Ishikawa (cell line): ENCODE results near the gene FAM111A.

Experiments used
- CEBPB ChIP-seq: IDR thresholded peaks from 2 replicates; pipeline ENCODE4 v1.6.1; 2012
- CREB1 ChIP-seq: IDR thresholded peaks from 2 replicates; pipeline ENCODE4 v1.6.1; 2012; ENCODE audit warnings: low read depth
- EGR1 ChIP-seq: IDR thresholded peaks from 2 replicates; pipeline ENCODE4 v1.6.1; 2012
- EP300 ChIP-seq: IDR thresholded peaks from 2 replicates; pipeline ENCODE4 v1.6.1; 2012; ENCODE audit warnings: borderline replicate concordance
- FOXM1 ChIP-seq: IDR thresholded peaks from 2 replicates; pipeline ENCODE4 v1.6.1; 2012; ENCODE audit warnings: low read depth, borderline replicate concordance
- NFIC ChIP-seq: IDR thresholded peaks from 2 replicates; pipeline ENCODE4 v1.6.1; 2012
- RAD21 ChIP-seq: IDR thresholded peaks from 2 replicates; pipeline ENCODE4 v1.6.1; 2012; ENCODE audit warnings: low read depth
- TAF1 ChIP-seq: IDR thresholded peaks from 2 replicates; pipeline ENCODE4 v1.6.1; 2012; ENCODE audit warnings: low read depth, mild to moderate bottlenecking
- TCF12 ChIP-seq: IDR thresholded peaks from 2 replicates; pipeline ENCODE4 v1.6.1; 2012; ENCODE audit warnings: low read depth
- TEAD4 ChIP-seq: IDR thresholded peaks from 2 replicates; pipeline ENCODE4 v1.6.1; 2012
- USF1 ChIP-seq: IDR thresholded peaks from 2 replicates; pipeline ENCODE4 v1.6.1; 2012
- YY1 ChIP-seq: IDR thresholded peaks from 2 replicates; pipeline ENCODE4 v1.6.1; 2012; ENCODE audit warnings: low read depth
- ZBTB7A ChIP-seq: IDR thresholded peaks from 2 replicates; pipeline ENCODE4 v1.6.1; 2012; ENCODE audit warnings: low read depth
- TF ChIP-seq, protein P1 (sequence below): IDR thresholded peaks from 2 replicates; pipeline ENCODE4 v1.6.1; 2012
- TF ChIP-seq, protein P2 (sequence below): IDR thresholded peaks from 2 replicates; pipeline ENCODE4 v1.6.1; 2012; ENCODE audit warnings: low read depth, mild to moderate bottlenecking

Gene FAM111A

DNA sequence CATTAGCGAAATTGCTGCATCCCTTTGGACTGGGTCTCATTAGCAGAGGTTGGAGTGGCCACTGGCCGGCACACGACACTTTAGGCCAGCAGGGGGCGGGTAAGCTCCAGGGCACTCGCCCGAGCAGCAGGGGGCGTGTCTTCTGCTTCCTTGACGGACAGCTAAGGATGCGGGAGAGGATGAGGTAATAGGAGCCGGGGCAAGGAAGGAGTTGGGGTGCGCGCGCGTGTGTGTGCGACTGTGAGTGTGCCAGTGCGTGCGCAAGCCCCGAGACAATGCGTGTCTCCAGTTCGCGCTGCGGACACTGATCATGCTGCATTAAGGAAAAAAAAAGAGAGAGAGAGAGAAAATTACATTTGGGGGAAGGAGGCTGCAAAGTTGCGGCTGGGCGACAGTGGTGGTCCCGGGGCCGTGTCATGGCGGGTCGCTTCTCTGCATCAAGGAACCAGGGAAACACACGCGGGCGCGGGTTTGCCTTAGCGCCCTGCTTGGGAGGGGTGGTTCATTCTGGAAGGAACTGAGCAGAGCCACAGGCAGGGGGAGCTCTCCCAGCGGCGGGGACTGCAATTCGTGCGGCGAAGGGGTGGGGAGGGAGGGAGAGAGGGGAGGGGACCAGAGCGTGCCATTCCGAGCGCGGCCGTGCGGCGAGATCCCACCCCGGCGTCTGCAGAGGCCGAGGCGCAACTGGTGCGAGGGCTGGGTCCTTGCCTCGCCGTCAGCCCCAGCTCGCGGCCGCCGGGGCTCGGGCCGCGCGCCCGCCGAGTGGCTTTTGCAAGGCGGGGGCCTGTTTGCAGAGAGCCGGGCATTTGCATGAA is 29.1 kb downstream of the FAM111A start, which contains the start of gene DTX4:
DTX4 (plus strand) TSS at position 625 of the 815 bp plus-strand sequence. CDS start 464 bp downstream, outside the sequence.
- TF ChIP-seq RAD21 (peak; percentile 74), ZBTB7A (no peak)
- TF ChIP-seq, protein P1, sequence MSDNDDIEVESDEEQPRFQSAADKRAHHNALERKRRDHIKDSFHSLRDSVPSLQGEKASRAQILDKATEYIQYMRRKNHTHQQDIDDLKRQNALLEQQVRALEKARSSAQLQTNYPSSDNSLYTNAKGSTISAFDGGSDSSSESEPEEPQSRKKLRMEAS = peak; percentile 69; the same call in 1 of the 2 replicates

DNA sequence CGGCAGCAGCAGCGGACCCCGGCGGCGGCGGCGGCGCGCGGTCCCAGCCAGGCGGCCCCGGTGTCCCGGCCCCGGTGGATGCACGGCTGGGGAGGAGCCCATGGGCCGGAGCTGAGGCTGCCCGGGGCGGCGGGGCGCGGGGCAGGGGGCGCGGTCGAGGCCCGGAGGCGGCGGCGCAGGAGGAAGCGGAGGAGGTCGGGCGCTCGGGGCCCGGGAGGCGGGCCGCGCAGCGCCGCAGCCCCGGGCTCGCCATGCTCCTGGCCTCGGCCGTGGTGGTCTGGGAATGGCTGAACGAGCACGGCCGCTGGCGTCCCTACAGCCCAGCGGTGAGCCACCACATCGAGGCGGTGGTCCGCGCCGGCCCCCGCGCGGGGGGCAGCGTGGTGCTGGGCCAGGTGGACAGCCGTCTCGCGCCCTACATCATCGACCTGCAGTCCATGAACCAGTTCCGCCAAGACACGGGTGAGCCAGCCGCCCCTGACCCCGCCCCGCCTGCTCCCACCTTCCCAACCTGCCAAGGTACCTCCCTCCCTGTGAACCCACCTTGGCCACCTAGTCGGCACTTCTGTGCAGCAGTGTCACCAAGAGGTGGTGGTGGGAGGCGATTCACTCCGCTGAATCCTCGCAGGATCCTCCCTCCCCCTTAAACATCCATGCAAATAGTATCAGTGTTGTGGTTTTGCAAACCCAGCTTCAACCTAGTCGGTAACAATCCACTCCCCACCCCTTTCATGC is 29.9 kb downstream of the FAM111A start:
- TF ChIP-seq EGR1 (no peak), NFIC (no peak), EP300 (no peak), CEBPB (no peak), CREB1 (no peak), TAF1 (no peak), ZBTB7A (no peak), FOXM1 (no peak), TCF12 (no peak), RAD21 (no peak), USF1 (no peak), TEAD4 (no peak), YY1 (no peak)
- TF ChIP-seq, protein P1 = no peak
- TF ChIP-seq, protein P2, sequence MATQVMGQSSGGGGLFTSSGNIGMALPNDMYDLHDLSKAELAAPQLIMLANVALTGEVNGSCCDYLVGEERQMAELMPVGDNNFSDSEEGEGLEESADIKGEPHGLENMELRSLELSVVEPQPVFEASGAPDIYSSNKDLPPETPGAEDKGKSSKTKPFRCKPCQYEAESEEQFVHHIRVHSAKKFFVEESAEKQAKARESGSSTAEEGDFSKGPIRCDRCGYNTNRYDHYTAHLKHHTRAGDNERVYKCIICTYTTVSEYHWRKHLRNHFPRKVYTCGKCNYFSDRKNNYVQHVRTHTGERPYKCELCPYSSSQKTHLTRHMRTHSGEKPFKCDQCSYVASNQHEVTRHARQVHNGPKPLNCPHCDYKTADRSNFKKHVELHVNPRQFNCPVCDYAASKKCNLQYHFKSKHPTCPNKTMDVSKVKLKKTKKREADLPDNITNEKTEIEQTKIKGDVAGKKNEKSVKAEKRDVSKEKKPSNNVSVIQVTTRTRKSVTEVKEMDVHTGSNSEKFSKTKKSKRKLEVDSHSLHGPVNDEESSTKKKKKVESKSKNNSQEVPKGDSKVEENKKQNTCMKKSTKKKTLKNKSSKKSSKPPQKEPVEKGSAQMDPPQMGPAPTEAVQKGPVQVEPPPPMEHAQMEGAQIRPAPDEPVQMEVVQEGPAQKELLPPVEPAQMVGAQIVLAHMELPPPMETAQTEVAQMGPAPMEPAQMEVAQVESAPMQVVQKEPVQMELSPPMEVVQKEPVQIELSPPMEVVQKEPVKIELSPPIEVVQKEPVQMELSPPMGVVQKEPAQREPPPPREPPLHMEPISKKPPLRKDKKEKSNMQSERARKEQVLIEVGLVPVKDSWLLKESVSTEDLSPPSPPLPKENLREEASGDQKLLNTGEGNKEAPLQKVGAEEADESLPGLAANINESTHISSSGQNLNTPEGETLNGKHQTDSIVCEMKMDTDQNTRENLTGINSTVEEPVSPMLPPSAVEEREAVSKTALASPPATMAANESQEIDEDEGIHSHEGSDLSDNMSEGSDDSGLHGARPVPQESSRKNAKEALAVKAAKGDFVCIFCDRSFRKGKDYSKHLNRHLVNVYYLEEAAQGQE = no peak

- TF ChIP-seq TAF1 = no peak
- TF ChIP-seq TCF12 = no peak
- no peak for TF ChIP-seq RAD21
- no peak for TF ChIP-seq EGR1
- no peak for TF ChIP-seq EP300
- no peak for TF ChIP-seq FOXM1
- TF ChIP-seq YY1 = no peak
- TF ChIP-seq, protein P2 = no peak
- TF ChIP-seq USF1 = no peak
- TF ChIP-seq TEAD4 = no peak
- TF ChIP-seq CREB1 = no peak
- no peak for TF ChIP-seq CEBPB
- no peak for TF ChIP-seq NFIC
- TF ChIP-seq ZBTB7A = no peak
- TF ChIP-seq, protein P1 = no peak
These were observed 30.7 kb downstream of the FAM111A start for GRCh38 chr11:59173080-59173963.

DNA sequence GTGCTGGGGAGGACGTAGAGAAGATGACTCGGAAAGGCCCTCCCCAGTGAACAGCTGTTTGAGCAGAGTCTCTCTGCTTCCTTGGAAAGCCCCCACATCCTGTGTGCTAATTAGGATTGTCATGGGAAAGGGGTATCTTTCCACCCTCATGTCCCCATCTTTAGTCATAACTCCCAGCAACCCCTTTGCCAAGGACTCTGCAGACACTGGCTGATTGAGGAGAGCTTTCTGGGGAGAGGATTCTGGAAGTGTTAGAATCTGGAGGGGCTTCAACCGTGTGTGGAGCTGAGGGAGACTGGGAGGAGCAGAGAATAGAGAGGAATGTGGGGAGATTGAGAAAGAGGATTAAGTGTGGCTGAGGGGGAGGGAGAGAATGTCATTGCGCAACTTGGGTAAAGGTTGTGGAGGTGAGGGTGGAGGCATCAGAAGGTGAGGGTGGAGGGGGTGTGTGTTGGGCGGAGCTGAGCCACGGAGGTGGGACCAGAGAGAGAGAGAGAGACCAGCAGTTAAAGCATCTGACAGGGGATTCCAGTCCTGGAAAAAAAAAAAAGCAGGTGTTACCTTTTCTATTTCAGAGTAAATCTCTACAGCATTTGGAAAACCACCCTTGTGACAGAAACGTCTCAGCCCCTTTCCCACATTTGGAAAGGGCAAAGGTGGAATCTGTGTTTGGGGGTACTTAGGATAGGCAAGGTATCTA is 31.5 kb downstream of the FAM111A start:
- TF ChIP-seq CEBPB (peak; percentile 76), TCF12 (no peak), YY1 (no peak), RAD21 (no peak), EGR1 (no peak), TAF1 (no peak), ZBTB7A (no peak), FOXM1 (no peak), CREB1 (no peak)
